GM12873 (cell line): ENCODE measurements around the gene SMS.

Experiments used
- CTCF ChIP-seq: IDR thresholded peaks from 2 replicates; pipeline ENCODE4 v1.5.1; 2012; ENCODE audit warnings: low read depth, mild to moderate bottlenecking, moderate library complexity, low read length, control low read depth; ENCODE audit not compliant: insufficient read depth; ENCODE audit errors: missing control alignments

The SMS gene

GRCh38 chrX:21955403-21956189 lies 15.1 kb downstream of the SMS start:
- no peak for TF ChIP-seq CTCF

- no peak for TF ChIP-seq CTCF
Measured at GRCh38 chrX:21956783-21957182, 16.3 kb downstream of the SMS start.

- no peak for TF ChIP-seq CTCF
Measured at GRCh38 chrX:21958187-21958586, 17.7 kb downstream of the SMS start.

GRCh38 chrX:21958916-21959315 lies 18.4 kb downstream of the SMS start:
- TF ChIP-seq CTCF, result no peak

- no peak for TF ChIP-seq CTCF
Measured at GRCh38 chrX:21959362-21960051, 19.0 kb downstream of the SMS start.

- TF ChIP-seq CTCF, result no peak
Measured at GRCh38 chrX:21960569-21961541, 20.3 kb downstream of the SMS start.
